Measurements from ENCODE around the gene CHST12. TPM values are rescaled to one million over a fixed set of nuclear protein-coding genes. Genes with fewer than 3 reads are reported as not detected.
"Not testable (repeated sequence)": the region's sequence is repeated elsewhere in the genome, so short reads cannot be mapped to it uniquely, and the experiment has no call there.

The CHST12 gene
- polyA plus RNA-seq, 3 donors, result 10.5 to 20.4 (median 15.7) TPM

- WGBS, 3 donors, result 72 to 82% (median 81%) methylated on average over 7 of the region's 7 CpGs
- H3K27ac ChIP-seq (ENCODE audit: low read depth, low read length), result no peak overlapping the region
These were observed 64.8 kb downstream of the CHST12 start for GRCh38 chr7:2468227-2468626.

GRCh38 chr7:2469460-2470203 is 66.2 kb downstream of the CHST12 start:
- H3K27ac ChIP-seq (ENCODE audit: low read depth, low read length), result not testable (repeated sequence)
- WGBS, 3 donors, result 62 to 81% (median 80%) methylated on average over 9 of the region's 9 CpGs

GRCh38 chr7:2470204-2471021 is 67.0 kb downstream of the CHST12 start:
- no peak overlapping the region for H3K27ac ChIP-seq (ENCODE audit: low read depth, low read length)
- 78 to 90% (median 86%) methylated on average over 19 of the region's 19 CpGs for WGBS, 3 donors

- no peak overlapping the region for H3K27ac ChIP-seq (ENCODE audit: low read depth, low read length)
- WGBS, 3 donors, result 45 to 55% (median 51%) methylated on average over 5 of the region's 5 CpGs
These were observed 67.6 kb downstream of the CHST12 start for GRCh38 chr7:2471022-2471329.

- 17 to 59% (median 34%) methylated on average over 9 to 17 of the region's 17 CpGs for WGBS, 3 donors
- H3K27ac ChIP-seq (ENCODE audit: low read depth, low read length), result no peak overlapping the region
These were observed 68.0 kb downstream of the CHST12 start for GRCh38 chr7:2471396-2471795.

GRCh38 chr7:2472739-2473138 is 69.3 kb downstream of the CHST12 start:
- WGBS, 3 donors, result 88 to 92% (median 88%) methylated on average over 5 to 6 of the region's 6 CpGs
- no peak overlapping the region for H3K27ac ChIP-seq (ENCODE audit: low read depth, low read length)

- no peak overlapping the region for H3K27ac ChIP-seq (ENCODE audit: low read depth, low read length)
- 75 to 84% (median 81%) methylated on average over 12 of the region's 12 CpGs for WGBS, 3 donors
These were observed 70.2 kb downstream of the CHST12 start for GRCh38 chr7:2473496-2474180.

GRCh38 chr7:2474224-2474623 is 70.8 kb downstream of the CHST12 start:
- H3K27ac ChIP-seq (ENCODE audit: low read depth, low read length), result no peak overlapping the region
- 73 to 92% (median 78%) methylated on average over 13 to 15 of the region's 15 CpGs for WGBS, 3 donors

- 66 to 91% (median 88%) methylated on average over 27 to 28 of the region's 28 CpGs for WGBS, 3 donors
- no peak overlapping the region for H3K27ac ChIP-seq (ENCODE audit: low read depth, low read length)
These were observed 71.6 kb downstream of the CHST12 start for GRCh38 chr7:2474813-2475677.

- 93 to 94% (median 94%) methylated on average over 15 to 18 of the region's 18 CpGs for WGBS, 3 donors
- H3K27ac ChIP-seq (ENCODE audit: low read depth, low read length), result no peak overlapping the region
These were observed 72.2 kb downstream of the CHST12 start for GRCh38 chr7:2475678-2476015.

- 68 to 89% (median 74%) methylated on average over 2 to 12 of the region's 16 CpGs for WGBS, 3 donors
- H3K27ac ChIP-seq (ENCODE audit: low read depth, low read length), result no peak within 1 kb of the TSS
These were observed 72.9 kb downstream of the CHST12 start, which contains the start of gene GRIFIN for GRCh38 chr7:2476298-2476697. Gene GRIFIN (minus strand): TSS chr7:2476398. CDS start chr7:2476383, 15 bp downstream.

- 80 to 82% (median 80%) methylated on average over 25 of the region's 25 CpGs for WGBS, 3 donors
- no peak overlapping the region for H3K27ac ChIP-seq (ENCODE audit: low read depth, low read length)
These were observed 73.5 kb downstream of the CHST12 start for GRCh38 chr7:2476776-2477446.

GRCh38 chr7:2477447-2478398 is 74.3 kb downstream of the CHST12 start:
- no peak overlapping the region for H3K27ac ChIP-seq (ENCODE audit: low read depth, low read length)
- 31 to 34% (median 34%) methylated on average over 32 to 34 of the region's 34 CpGs for WGBS, 3 donors

- H3K27ac ChIP-seq (ENCODE audit: low read depth, low read length), result no peak overlapping the region
- 25 to 34% (median 32%) methylated on average over 11 of the region's 11 CpGs for WGBS, 3 donors
These were observed 75.0 kb downstream of the CHST12 start for GRCh38 chr7:2478399-2478785.

- no peak overlapping the region for H3K27ac ChIP-seq (ENCODE audit: low read depth, low read length)
- 54 to 61% (median 56%) methylated on average over 19 of the region's 19 CpGs for WGBS, 3 donors
These were observed 75.4 kb downstream of the CHST12 start for GRCh38 chr7:2478800-2479199.

GRCh38 chr7:2479276-2480069 is 76.1 kb downstream of the CHST12 start:
- no peak overlapping the region for H3K27ac ChIP-seq (ENCODE audit: low read depth, low read length)
- 65 to 79% (median 70%) methylated on average over 16 of the region's 16 CpGs for WGBS, 3 donors

Data from adipose tissue (tissue), 3 donors.